Endothelial cell of umbilical vein (primary cell): ENCODE data around the gene ACTA2. TPM values are rescaled to one million over a fixed set of nuclear protein-coding genes. Genes with fewer than 3 reads are reported as not detected.

Experiments
- BruUV-seq: library from RNA; stranded (reverse); fragments of 400-500 nt; replicated peaks from 2 replicates; lab custom pipeline; 2021; lab: Mats Ljungman, UMichigan
- CTCF ChIA-PET: fragments of 300-600, 350-600 bp; sonication (Branson Sonifier 250); formaldehyde crosslinking; loops from one replicate; lab custom pipeline; 2021; ENCODE audit warnings: antibody characterized with exemption, inconsistent platforms; lab: Charles Lee
- POLR2A ChIA-PET: fragments of 300-600, 350-600 bp; sonication (Branson Sonifier 250); formaldehyde crosslinking; loops from one replicate; lab custom pipeline; 2021; ENCODE audit warnings: antibody characterized with exemption, inconsistent platforms; lab: Charles Lee
- DNase-seq: peaks from one replicate; pipeline ENCODE4 v3.0.0-alpha.2; 2011; ENCODE audit warnings: low read depth, low spot score
- FAIRE-seq: peaks from 2 replicates; lab custom pipeline; 2011; peaks lifted over from hg19 to GRCh38; lab: Jason Lieb, UNC
- H2AFZ ChIP-seq: 2 replicates; pipeline ENCODE4 v1.6.0; 2012; ENCODE audit warnings: low read depth, low read length, control low read depth, inconsistent platforms
- H3K27ac ChIP-seq: 2 replicates; pipeline ENCODE4 v1.5.1; 2011; ENCODE audit warnings: low read depth, mild to moderate bottlenecking, control low read depth, low read length, moderate library complexity; ENCODE audit not compliant: insufficient read depth
- H3K27me3 ChIP-seq, 2 experiments: 2 replicates each; pipeline versions ENCODE4 v1.6.0 to v1.6.1; 2011; ENCODE audit warnings: low read length in 2 of 2, mixed read lengths in 1 of 2; ENCODE audit not compliant: control insufficient read depth in 2 of 2, insufficient read depth in 2 of 2
- H3K36me3 ChIP-seq, 2 experiments: 2 replicates in 1 of 2; 3 replicates in 1 of 2; pipeline ENCODE4 v1.5.1; 2011; ENCODE audit warnings: low read length in 2 of 2, mild to moderate bottlenecking in 1 of 2, moderate library complexity in 1 of 2; ENCODE audit not compliant: control insufficient read depth in 2 of 2, insufficient read depth in 2 of 2; ENCODE audit errors: extremely low read depth in 1 of 2
- H3K4me1 ChIP-seq: 3 replicates; pipeline ENCODE4 v1.5.1; 2011; ENCODE audit warnings: mild to moderate bottlenecking, low read length; ENCODE audit not compliant: control insufficient read depth, insufficient read depth; ENCODE audit errors: extremely low read depth
- H3K4me2 ChIP-seq: 2 replicates; pipeline ENCODE4 v1.6.1; 2011; ENCODE audit warnings: low read length, control low read depth, mixed read lengths; ENCODE audit not compliant: insufficient read depth
- H3K4me3 ChIP-seq, 3 experiments: fragments of 200-600 bp in 1 of 3; sonication (generic), shearing (Covaris generic) in 1 of 3; replicated peaks in 1 of 3; 2 replicates each; pipeline ENCODE4 v1.5.1; 2011 to 2016; ENCODE audit warnings: control low read depth in 3 of 3, low read length in 3 of 3, mild to moderate bottlenecking in 2 of 3, inconsistent platforms in 1 of 3, low read depth in 1 of 3, moderate library complexity in 1 of 3; ENCODE audit not compliant: insufficient read depth in 1 of 3
- H3K79me2 ChIP-seq: 2 replicates; pipeline ENCODE4 v1.6.0; 2012; ENCODE audit warnings: low read length, inconsistent platforms; ENCODE audit not compliant: control insufficient read depth, insufficient read depth
- H3K9ac ChIP-seq: replicated peaks from 2 replicates; pipeline ENCODE3; 2011; ENCODE audit warnings: low read length, control low read depth; ENCODE audit not compliant: insufficient read depth; ENCODE audit errors: extremely low read depth
- H3K9me1 ChIP-seq: replicated peaks from 3 replicates; pipeline ENCODE4 v1.6.0; 2011; ENCODE audit warnings: mild to moderate bottlenecking, low read length; ENCODE audit not compliant: control insufficient read depth, insufficient read depth; ENCODE audit errors: extremely low read depth
- H3K9me3 ChIP-seq: replicated peaks from 2 replicates; pipeline ENCODE4 v1.5.1; 2012; ENCODE audit warnings: low read length, inconsistent platforms; ENCODE audit not compliant: control insufficient read depth, insufficient read depth
- H4K20me1 ChIP-seq: replicated peaks from 2 replicates; pipeline ENCODE3; 2011; ENCODE audit warnings: mild to moderate bottlenecking, low read length; ENCODE audit not compliant: control insufficient read depth, insufficient read depth; ENCODE audit errors: extremely low read depth
- CTCF ChIP-seq, 2 donors: IDR thresholded peaks; 1 replicate in 1 of 2; 2 replicates in 1 of 2; pipeline ENCODE4 v1.5.1; 2011; ENCODE audit warnings: low read length in 2 of 2, mild to moderate bottlenecking in 2 of 2, moderate library complexity in 2 of 2, control low read depth in 1 of 2, inconsistent platforms in 1 of 2, low read depth in 1 of 2; ENCODE audit not compliant: insufficient read depth in 1 of 2; ENCODE audit errors: extremely low read depth in 1 of 2
- EZH2 ChIP-seq: IDR thresholded peaks from 2 replicates; pipeline ENCODE4 v1.6.1; 2012; ENCODE audit warnings: borderline replicate concordance, low read depth, mild to moderate bottlenecking, moderate library complexity, low read length, inconsistent platforms; ENCODE audit not compliant: severe bottlenecking
- FOS ChIP-seq: IDR thresholded peaks from 2 replicates; pipeline ENCODE4 v1.6.1; 2011; ENCODE audit warnings: mild to moderate bottlenecking, low read length, moderate library complexity, borderline replicate concordance; ENCODE audit not compliant: insufficient read depth
- GATA2 ChIP-seq: IDR thresholded peaks from 2 replicates; pipeline ENCODE4 v1.7.0; 2011; ENCODE audit warnings: low read depth, mild to moderate bottlenecking, moderate library complexity, mixed read lengths, low read length; ENCODE audit not compliant: insufficient read length, insufficient read depth
- JUN ChIP-seq: IDR thresholded peaks from 2 replicates; pipeline ENCODE4 v1.6.1; 2011; ENCODE audit warnings: borderline replicate concordance, low read depth; ENCODE audit not compliant: insufficient read length, insufficient read depth
- MAX ChIP-seq: IDR thresholded peaks from 2 replicates; pipeline ENCODE4 v1.6.1; 2011; ENCODE audit not compliant: insufficient read depth, insufficient read length
- MYC ChIP-seq: IDR thresholded peaks from one replicate; pipeline ENCODE4 v1.6.1; 2011; ENCODE audit warnings: mild to moderate bottlenecking, low read depth, low read length
- POLR2A ChIP-seq: IDR thresholded peaks from 2 replicates; pipeline ENCODE4 v1.6.1; 2012; ENCODE audit warnings: low read depth, mild to moderate bottlenecking, control low read depth, low read length
- POLR2AphosphoS5 ChIP-seq: IDR thresholded peaks from 2 replicates; pipeline ENCODE4 v1.6.1; 2012; ENCODE audit warnings: low read depth, mild to moderate bottlenecking, control low read depth, low read length, moderate library complexity; ENCODE audit not compliant: insufficient read depth
- dilution Hi-C: fragments of 300-500 bp; cut with MboI; formaldehyde crosslinking; loops from one replicate; pipeline ENCODE4 v1.15.0; 2019; ENCODE audit warnings: low sequenced_read_pairs; ENCODE audit not compliant: extremely low pct_ligation_motif_present
- intact Hi-C: fragments of 100-400 bp; cut with micrococcal nuclease; formaldehyde crosslinking; loops from one replicate; pipeline ENCODE4 v1.10.0; 2022
- polyA plus RNA-seq, 4 experiments: library from polyadenylated mRNA; depleted of rRNA in 3 of 4; stranded (reverse) in 3 of 4; unstranded in 1 of 4; fragments of >200 nt; gene quantifications; 2 replicates each; pipeline versions ENCODE4 v1.2.1 to v1.2.3, GENCODE V29; 2011 to 2012; ENCODE audit warnings: missing spikeins in 1 of 4
- total RNA-seq: library from RNA; stranded (reverse); gene quantifications from 2 replicates; pipeline ENCODE4 v1.2.3, GENCODE V29; 2021

ACTA2 gene
- total and polyA plus RNA-seq, 2 donors (not counting 3 experiments of a cell fraction or from before 2014, with no cell fraction given) = 6.3 to 9.7 TPM

DNA sequence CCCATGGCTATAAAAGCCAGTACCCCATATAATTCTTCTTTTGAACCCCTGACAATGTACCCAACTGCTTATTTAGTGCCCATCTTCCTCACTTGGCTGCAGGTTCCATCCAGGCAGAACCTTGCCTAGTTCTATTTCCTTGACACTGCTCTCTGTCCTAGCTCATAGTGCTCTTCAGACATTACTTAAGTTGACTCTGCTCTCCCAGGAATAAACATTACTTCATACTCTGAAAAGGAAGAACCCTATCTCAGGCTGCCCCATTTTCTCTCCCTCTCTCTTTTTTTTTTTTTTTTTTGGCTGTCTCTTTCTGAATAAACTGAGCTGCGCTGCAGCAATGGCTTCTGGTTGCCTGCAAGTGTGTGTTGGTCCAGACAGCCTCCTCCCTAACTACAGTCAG is 21.0 kb downstream of the ACTA2 start:
- no peaks in the 10 kb centered on the region for H3K36me3 ChIP-seq
- ChIA-PET CTCF (interaction anchor here (0.7 to 11.9 kb wide), 17 partner anchors 11 to 1081 kb away, joined by 3 to 584 read pairs (median 5); partner anchors contain the start of gene FAS), POLR2A (interaction anchor here (0.7 kb wide), 1 partner anchor 92 kb away, joined by 4 read pairs; no protein-coding TSS in a partner anchor)
- H4K20me1 ChIP-seq = no peaks in the 10 kb centered on the region
- no peak for FAIRE-seq
- no peak overlapping the region for H2AFZ ChIP-seq
- no peaks in the 10 kb centered on the region for H3K9me1 ChIP-seq
- BruUV-seq = no TSS peak
- no peak for TF ChIP-seq EZH2
- no peak for TF ChIP-seq MYC
- TF ChIP-seq GATA2 = no peak
- TF ChIP-seq POLR2AphosphoS5 = no peak
- no peak for TF ChIP-seq FOS
- TF ChIP-seq POLR2A = no peak
- peaks cover 0 to 2% of the 10 kb centered on the region in 2 experiments for H3K27me3 ChIP-seq
- intact Hi-C loops (loop anchor here (5.0 kb wide), 3 partner anchors 244 to 779 kb away; partner anchors contain the start of gene RNLS), dilution Hi-C loops (no loop called here)
- no peak overlapping the region for H3K27ac ChIP-seq
- no peak for DNase-seq
- no peak overlapping the region for H3K4me3 ChIP-seq
- H3K9ac ChIP-seq = no peak overlapping the region
- no peaks in the 10 kb centered on the region for H3K9me3 ChIP-seq
- no peak overlapping the region for H3K4me2 ChIP-seq
- peaks cover 4% of the 10 kb centered on the region for H3K4me1 ChIP-seq
- no peaks in the 10 kb centered on the region for H3K79me2 ChIP-seq

DNA sequence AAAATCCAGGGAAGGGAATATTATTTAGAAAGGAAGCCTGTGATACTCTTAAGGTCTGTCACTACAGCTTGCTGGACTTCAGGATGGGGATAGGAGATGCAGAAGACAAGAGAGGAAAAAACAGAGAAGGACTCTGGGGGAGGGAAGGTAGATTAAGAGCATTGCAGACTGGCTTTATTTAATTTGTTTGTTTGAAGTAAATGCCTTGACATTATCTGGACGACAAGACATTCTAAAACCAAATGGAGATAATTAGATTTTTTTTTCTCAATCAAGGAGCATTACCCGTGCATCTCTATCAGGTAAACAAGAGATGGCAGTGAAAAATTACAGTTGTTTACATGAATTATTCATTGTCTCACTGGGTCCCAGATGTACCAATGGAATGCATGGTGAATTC is 24.3 kb downstream of the ACTA2 start:
- dilution Hi-C loops (no loop called here), intact Hi-C loops (no loop called here)
- Histone ChIP-seq H4K20me1 (no peaks in the 10 kb centered on the region), H2AFZ (no peak overlapping the region), H3K4me2 (no peak overlapping the region), H3K9me1 (no peaks in the 10 kb centered on the region), H3K27ac (no peak overlapping the region), H3K36me3 (no peaks in the 10 kb centered on the region), H3K9ac (no peak overlapping the region), H3K79me2 (no peaks in the 10 kb centered on the region), H3K9me3 (no peaks in the 10 kb centered on the region), H3K27me3 (no peaks in the 10 kb centered on the region), H3K4me1 (no peaks in the 10 kb centered on the region), H3K4me3 (no peak overlapping the region)
- ChIA-PET POLR2A (no interaction called here), CTCF (interaction anchor here (1.0 to 11.9 kb wide), 3 partner anchors 89 to 363 kb away, joined by 3 to 584 read pairs (median 3); no protein-coding TSS in a partner anchor)
- no peak for FAIRE-seq
- no peak for DNase-seq
- no peak for TF ChIP-seq MYC
- no peak for TF ChIP-seq POLR2AphosphoS5
- TF ChIP-seq POLR2A = no peak
- TF ChIP-seq JUN = no peak
- no peak for TF ChIP-seq FOS
- TF ChIP-seq MAX = no peak
- no peak for TF ChIP-seq CTCF (IDR thresholded peaks at IDR 0.05; ENCODE audit: extremely low read depth in 1 of 2, insufficient read depth in 1 of 2, low read depth in 1 of 2, low read length in 2 of 2)
- TF ChIP-seq GATA2 = no peak
- BruUV-seq = no TSS peak
